ENCODE results near the gene DMXL2. TPM values are rescaled to one million over a fixed set of nuclear protein-coding genes. Genes with fewer than 3 reads are reported as not detected.
A peak's percentile ranks its signal among the peaks of the same experiment; 100 is the strongest.

DMXL2 gene
- total RNA-seq, 1 donor from 2014 or later = 20.7 TPM

DNA sequence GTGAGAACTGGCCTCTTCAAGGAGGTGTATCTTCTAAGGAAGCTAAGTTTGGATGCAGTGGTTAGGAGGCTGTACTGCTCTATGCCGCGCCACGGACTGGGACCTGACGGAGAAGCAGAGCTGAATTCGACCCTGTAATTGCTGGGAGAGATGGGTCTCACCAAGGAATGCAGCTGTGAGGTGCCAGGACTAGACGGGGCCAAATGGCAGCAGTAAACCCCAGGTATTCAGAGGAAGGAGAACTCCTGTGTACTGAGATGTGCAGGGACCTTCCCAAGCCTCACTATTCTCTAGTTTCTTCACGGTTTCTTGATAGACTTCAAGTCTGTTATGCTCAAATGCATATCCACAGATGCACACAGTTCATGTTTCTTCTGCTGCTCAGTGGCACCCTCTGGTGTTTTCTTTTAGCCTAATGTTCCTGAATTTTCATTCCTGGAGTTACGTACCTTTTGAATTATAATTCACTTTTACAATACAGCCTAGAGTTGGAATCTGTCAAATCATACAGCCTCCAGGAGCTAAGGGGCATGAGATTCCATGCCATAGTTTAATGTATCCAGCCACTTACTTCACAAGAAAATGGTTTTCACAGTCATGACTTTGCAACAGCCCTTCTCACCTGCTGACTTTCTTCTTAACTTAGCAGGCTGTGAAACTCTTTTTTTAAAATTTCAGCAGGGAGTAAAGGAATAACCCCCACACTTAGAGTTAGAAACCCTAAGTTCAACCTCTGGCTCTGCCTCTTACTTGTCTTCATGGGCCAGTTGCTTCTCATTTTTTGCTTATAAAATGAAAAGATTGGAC lies 219.3 kb downstream of the DMXL2 start:
- no peak overlapping the region for H3K27ac Mint-ChIP-seq (ENCODE audit: unreplicated experiment)
- H3K36me3 Mint-ChIP-seq (ENCODE audit: low read depth) = no peaks in the 10 kb centered on the region
- peaks cover 20% of the 10 kb centered on the region for H3K27me3 Mint-ChIP-seq (ENCODE audit: low read depth)
- no peak for DNase-seq (ENCODE audit: low spot score)
- no peaks in the 10 kb centered on the region for H3K9me3 Mint-ChIP-seq (ENCODE audit: low read depth)
- H3K4me1 Mint-ChIP-seq (ENCODE audit: low read depth) = no peaks in the 10 kb centered on the region
- H3K4me3 Mint-ChIP-seq (ENCODE audit: unreplicated experiment) = no peak overlapping the region
- TF ChIP-seq, protein P1, sequence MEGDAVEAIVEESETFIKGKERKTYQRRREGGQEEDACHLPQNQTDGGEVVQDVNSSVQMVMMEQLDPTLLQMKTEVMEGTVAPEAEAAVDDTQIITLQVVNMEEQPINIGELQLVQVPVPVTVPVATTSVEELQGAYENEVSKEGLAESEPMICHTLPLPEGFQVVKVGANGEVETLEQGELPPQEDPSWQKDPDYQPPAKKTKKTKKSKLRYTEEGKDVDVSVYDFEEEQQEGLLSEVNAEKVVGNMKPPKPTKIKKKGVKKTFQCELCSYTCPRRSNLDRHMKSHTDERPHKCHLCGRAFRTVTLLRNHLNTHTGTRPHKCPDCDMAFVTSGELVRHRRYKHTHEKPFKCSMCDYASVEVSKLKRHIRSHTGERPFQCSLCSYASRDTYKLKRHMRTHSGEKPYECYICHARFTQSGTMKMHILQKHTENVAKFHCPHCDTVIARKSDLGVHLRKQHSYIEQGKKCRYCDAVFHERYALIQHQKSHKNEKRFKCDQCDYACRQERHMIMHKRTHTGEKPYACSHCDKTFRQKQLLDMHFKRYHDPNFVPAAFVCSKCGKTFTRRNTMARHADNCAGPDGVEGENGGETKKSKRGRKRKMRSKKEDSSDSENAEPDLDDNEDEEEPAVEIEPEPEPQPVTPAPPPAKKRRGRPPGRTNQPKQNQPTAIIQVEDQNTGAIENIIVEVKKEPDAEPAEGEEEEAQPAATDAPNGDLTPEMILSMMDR (IDR thresholded peaks at IDR 0.05) = peak; percentile 83

DNA sequence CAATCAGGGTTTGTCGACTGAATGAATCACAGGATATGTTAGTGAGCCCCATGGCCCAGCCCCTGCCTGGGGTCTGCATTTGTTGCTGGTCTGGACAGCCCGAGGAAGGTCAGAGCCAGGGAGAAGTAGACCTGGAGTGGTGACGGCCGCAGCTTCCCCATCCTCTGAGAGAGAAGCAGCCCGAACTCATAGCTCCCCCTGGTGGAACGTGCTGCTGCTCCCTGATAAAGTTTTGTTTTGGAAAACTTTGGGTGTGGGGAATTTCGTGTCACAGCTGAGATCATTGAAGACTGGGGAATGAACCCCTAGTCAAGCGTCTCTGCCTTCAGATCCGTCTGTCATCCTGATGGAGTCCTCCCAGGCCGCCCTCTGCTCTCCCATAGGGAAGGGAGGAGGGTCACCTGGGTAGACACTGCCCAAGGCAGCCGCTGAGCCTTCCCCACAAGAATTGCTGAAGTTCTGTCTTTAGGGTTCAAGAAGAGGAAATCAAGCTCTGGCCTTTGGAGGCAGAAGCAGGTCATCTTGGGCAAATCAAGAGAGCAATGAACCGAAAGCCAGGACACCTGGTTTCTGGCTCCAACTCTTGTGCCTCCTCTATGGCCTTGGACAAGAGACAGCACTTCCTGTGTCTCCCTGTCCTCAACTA lies 220.6 kb downstream of the DMXL2 start:
- no peak overlapping the region for H3K27ac Mint-ChIP-seq (ENCODE audit: unreplicated experiment)
- H3K27me3 Mint-ChIP-seq (ENCODE audit: low read depth) = peaks cover 29% of the 10 kb centered on the region
- no peak overlapping the region for H3K4me3 Mint-ChIP-seq (ENCODE audit: unreplicated experiment)
- H3K9me3 Mint-ChIP-seq (ENCODE audit: low read depth) = no peaks in the 10 kb centered on the region
- no peaks in the 10 kb centered on the region for H3K36me3 Mint-ChIP-seq (ENCODE audit: low read depth)
- TF ChIP-seq, protein P1 (IDR thresholded peaks at IDR 0.05) = peak; percentile 78
- no peaks in the 10 kb centered on the region for H3K4me1 Mint-ChIP-seq (ENCODE audit: low read depth)
- no peak for DNase-seq (ENCODE audit: low spot score)

DNA sequence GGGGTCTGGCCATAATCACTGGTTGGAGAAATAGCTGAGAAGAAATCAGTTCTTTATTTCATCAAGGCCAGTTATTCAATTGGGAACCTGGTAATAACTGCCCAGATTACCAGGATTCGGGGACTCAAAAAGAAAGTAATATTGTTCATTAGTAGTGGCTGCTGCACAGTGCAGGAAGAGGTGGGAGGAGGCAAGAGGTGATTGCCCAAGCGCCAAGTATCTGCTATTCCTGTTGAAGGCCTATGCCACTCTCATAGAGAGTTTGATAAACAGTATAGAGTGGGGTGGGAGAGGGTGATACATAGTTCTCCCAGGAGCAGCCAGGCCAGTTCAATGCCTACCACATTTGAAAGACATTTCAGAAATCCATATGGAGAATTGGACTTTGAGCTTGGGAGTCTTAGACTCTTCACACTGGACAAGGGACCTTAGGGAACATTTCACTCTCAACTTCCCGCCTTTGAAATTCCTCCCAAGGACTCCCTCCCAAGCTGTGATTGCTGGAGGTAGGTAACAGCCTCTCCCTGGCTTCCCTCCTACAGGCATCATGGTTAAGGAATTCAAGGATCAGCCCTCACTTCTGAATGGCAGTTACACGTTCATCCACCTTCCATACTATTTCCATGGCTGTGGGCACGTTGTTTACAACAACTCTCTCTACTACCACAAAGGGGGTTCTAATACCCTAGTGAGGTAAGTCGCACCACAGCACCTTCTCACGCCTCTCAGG lies 221.4 kb downstream of the DMXL2 start:
- no peaks in the 10 kb centered on the region for H3K4me1 Mint-ChIP-seq (ENCODE audit: low read depth)
- peaks cover 30% of the 10 kb centered on the region for H3K27me3 Mint-ChIP-seq (ENCODE audit: low read depth)
- TF ChIP-seq, protein P1 (IDR thresholded peaks at IDR 0.05) = no peak
- no peak for DNase-seq (ENCODE audit: low spot score)
- H3K27ac Mint-ChIP-seq (ENCODE audit: unreplicated experiment) = no peak overlapping the region
- H3K36me3 Mint-ChIP-seq (ENCODE audit: low read depth) = no peaks in the 10 kb centered on the region
- H3K9me3 Mint-ChIP-seq (ENCODE audit: low read depth) = no peaks in the 10 kb centered on the region
- H3K4me3 Mint-ChIP-seq (ENCODE audit: unreplicated experiment) = no peak overlapping the region

DNA sequence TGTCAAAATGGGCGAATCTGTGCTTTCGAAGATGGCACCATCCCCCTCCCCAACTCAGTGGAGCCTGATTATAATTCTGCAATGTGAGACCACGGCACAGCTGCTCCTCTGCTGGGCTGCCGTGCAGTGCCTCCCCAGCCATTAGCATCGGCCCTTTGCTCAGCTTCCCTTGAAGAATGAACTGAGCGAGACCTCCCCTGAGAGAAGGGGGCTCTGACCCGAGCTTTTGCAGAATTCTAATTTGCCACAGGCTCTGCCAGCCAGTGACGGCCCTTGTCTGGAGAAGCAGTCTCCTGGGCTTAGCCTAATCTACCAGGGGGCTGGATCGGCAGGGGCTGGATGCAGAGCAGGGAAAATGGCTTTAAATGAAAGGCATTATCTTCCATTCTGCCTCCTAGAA lies 223.9 kb downstream of the DMXL2 start:
- peaks cover 26% of the 10 kb centered on the region for H3K27me3 Mint-ChIP-seq (ENCODE audit: low read depth)
- no peak for DNase-seq (ENCODE audit: low spot score)
- H3K36me3 Mint-ChIP-seq (ENCODE audit: low read depth) = no peaks in the 10 kb centered on the region
- TF ChIP-seq, protein P1 (IDR thresholded peaks at IDR 0.05) = no peak
- H3K27ac Mint-ChIP-seq (ENCODE audit: unreplicated experiment) = no peak overlapping the region
- H3K9me3 Mint-ChIP-seq (ENCODE audit: low read depth) = no peaks in the 10 kb centered on the region
- H3K4me3 Mint-ChIP-seq (ENCODE audit: unreplicated experiment) = no peak overlapping the region
- no peaks in the 10 kb centered on the region for H3K4me1 Mint-ChIP-seq (ENCODE audit: low read depth)

Other genes with a start within 250 kb of the DMXL2 start
- not detected in 3 replicates for gene SCG3, start 58.7 kb upstream of the DMXL2 start, total RNA-seq
- gene LYSMD2, start 114.9 kb upstream of the DMXL2 start, total RNA-seq = 1.5 to 2.7 TPM (median 2.6 TPM) in 3 replicates
- gene TMOD2, start 128.8 kb upstream of the DMXL2 start, total RNA-seq = 5.7 to 7.8 TPM (median 6.7 TPM) in 3 replicates
- gene TMOD3, start 206.9 kb upstream of the DMXL2 start, total RNA-seq = 44.3 to 56.9 TPM (median 44.4 TPM) in 3 replicates